Measurements from ENCODE around the gene TBC1D19.

GRCh38 chr4:26611885-26612284 is 28.0 kb downstream of the TBC1D19 start:
- TF ChIP-seq, protein P1, sequence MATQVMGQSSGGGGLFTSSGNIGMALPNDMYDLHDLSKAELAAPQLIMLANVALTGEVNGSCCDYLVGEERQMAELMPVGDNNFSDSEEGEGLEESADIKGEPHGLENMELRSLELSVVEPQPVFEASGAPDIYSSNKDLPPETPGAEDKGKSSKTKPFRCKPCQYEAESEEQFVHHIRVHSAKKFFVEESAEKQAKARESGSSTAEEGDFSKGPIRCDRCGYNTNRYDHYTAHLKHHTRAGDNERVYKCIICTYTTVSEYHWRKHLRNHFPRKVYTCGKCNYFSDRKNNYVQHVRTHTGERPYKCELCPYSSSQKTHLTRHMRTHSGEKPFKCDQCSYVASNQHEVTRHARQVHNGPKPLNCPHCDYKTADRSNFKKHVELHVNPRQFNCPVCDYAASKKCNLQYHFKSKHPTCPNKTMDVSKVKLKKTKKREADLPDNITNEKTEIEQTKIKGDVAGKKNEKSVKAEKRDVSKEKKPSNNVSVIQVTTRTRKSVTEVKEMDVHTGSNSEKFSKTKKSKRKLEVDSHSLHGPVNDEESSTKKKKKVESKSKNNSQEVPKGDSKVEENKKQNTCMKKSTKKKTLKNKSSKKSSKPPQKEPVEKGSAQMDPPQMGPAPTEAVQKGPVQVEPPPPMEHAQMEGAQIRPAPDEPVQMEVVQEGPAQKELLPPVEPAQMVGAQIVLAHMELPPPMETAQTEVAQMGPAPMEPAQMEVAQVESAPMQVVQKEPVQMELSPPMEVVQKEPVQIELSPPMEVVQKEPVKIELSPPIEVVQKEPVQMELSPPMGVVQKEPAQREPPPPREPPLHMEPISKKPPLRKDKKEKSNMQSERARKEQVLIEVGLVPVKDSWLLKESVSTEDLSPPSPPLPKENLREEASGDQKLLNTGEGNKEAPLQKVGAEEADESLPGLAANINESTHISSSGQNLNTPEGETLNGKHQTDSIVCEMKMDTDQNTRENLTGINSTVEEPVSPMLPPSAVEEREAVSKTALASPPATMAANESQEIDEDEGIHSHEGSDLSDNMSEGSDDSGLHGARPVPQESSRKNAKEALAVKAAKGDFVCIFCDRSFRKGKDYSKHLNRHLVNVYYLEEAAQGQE (IDR thresholded peaks at IDR 0.05; ENCODE audit: insufficient read depth in 1 of 2, low read depth in 2 of 2, low read length in 2 of 2) = no peak
- no peak for TF ChIP-seq TAF1 (IDR thresholded peaks at IDR 0.05; ENCODE audit: borderline replicate concordance, insufficient read depth, low read length)
- no peak for TF ChIP-seq SIN3A (IDR thresholded peaks at IDR 0.05; ENCODE audit: borderline replicate concordance, insufficient read depth, low read length)
- TF ChIP-seq POLR2AphosphoS5 (IDR thresholded peaks at IDR 0.05; ENCODE audit: low read depth, low read length) = no peak

All from PFSK-1 (cell line).